Astrocyte (in vitro differentiated cells and primary cell): ENCODE measurements around the gene LILRB5. TPM values are rescaled to one million over a fixed set of nuclear protein-coding genes. Genes with fewer than 3 reads are reported as not detected.

ENCODE experiments used
- DNase-seq: peaks from one replicate; pipeline ENCODE4 v3.0.0-alpha.2; 2010; ENCODE audit warnings: low read depth
- FAIRE-seq: peaks from 2 replicates; lab custom pipeline; 2011; peaks lifted over from hg19 to GRCh38; lab: Jason Lieb, UNC
- H2AFZ ChIP-seq: 2 replicates; pipeline ENCODE4 v1.6.0; 2012; ENCODE audit warnings: low read depth, low read length, inconsistent platforms
- H3K27ac ChIP-seq: 2 replicates; pipeline ENCODE4 v1.5.1; 2011; ENCODE audit warnings: low read depth, low read length, inconsistent platforms
- H3K27me3 ChIP-seq: 2 replicates; pipeline ENCODE4 v1.6.0; 2011; ENCODE audit warnings: low read length, inconsistent platforms; ENCODE audit not compliant: insufficient read depth
- H3K36me3 ChIP-seq: 2 replicates; pipeline ENCODE4 v1.5.1; 2011; ENCODE audit warnings: low read length, inconsistent platforms; ENCODE audit not compliant: insufficient read depth
- H3K4me1 ChIP-seq: 2 replicates; pipeline ENCODE4 v1.5.1; 2011; ENCODE audit warnings: low read length, inconsistent platforms; ENCODE audit not compliant: insufficient read depth
- H3K4me2 ChIP-seq: 2 replicates; pipeline ENCODE4 v1.6.0; 2012; ENCODE audit warnings: low read length, inconsistent platforms
- H3K4me3 ChIP-seq: 2 replicates; pipeline ENCODE4 v1.5.1; 2011; ENCODE audit warnings: low read depth, mild to moderate bottlenecking, low read length, inconsistent platforms; ENCODE audit not compliant: insufficient read depth
- H3K79me2 ChIP-seq: 2 replicates; pipeline ENCODE4 v1.6.0; 2012; ENCODE audit warnings: mild to moderate bottlenecking, low read length, inconsistent platforms; ENCODE audit not compliant: insufficient read depth
- H3K9ac ChIP-seq: 2 replicates; pipeline ENCODE4 v1.6.0; 2012; ENCODE audit warnings: mild to moderate bottlenecking, low read length, inconsistent platforms
- H3K9me3 ChIP-seq: 2 replicates; pipeline ENCODE4 v1.5.1; 2012; ENCODE audit warnings: low read depth, mild to moderate bottlenecking, low read length, inconsistent platforms; ENCODE audit not compliant: insufficient read depth
- H4K20me1 ChIP-seq: 2 replicates; pipeline ENCODE4 v1.6.0; 2012; ENCODE audit warnings: low read length, inconsistent platforms; ENCODE audit not compliant: insufficient read depth
- H3K27ac Mint-ChIP-seq: one replicate; pipeline ENCODE4 v1.8.0; 2021; ENCODE audit warnings: mild to moderate bottlenecking, mixed read lengths; ENCODE audit not compliant: unreplicated experiment
- H3K27me3 Mint-ChIP-seq: one replicate; pipeline ENCODE4 v1.8.0; 2021; ENCODE audit warnings: low read depth, mixed read lengths; ENCODE audit not compliant: unreplicated experiment
- H3K36me3 Mint-ChIP-seq: one replicate; pipeline ENCODE4 v1.8.0; 2021; ENCODE audit warnings: low read depth, mixed read lengths; ENCODE audit not compliant: unreplicated experiment
- H3K4me1 Mint-ChIP-seq: one replicate; pipeline ENCODE4 v1.8.0; 2021; ENCODE audit warnings: low read depth, mixed read lengths; ENCODE audit not compliant: unreplicated experiment
- H3K4me3 Mint-ChIP-seq: one replicate; pipeline ENCODE4 v1.8.0; 2021; ENCODE audit warnings: mild to moderate bottlenecking, moderate library complexity, mixed read lengths; ENCODE audit not compliant: unreplicated experiment
- H3K9me3 Mint-ChIP-seq: one replicate; pipeline ENCODE4 v1.8.0; 2021; ENCODE audit warnings: mild to moderate bottlenecking, mixed read lengths; ENCODE audit not compliant: unreplicated experiment
- CTCF ChIP-seq: IDR thresholded peaks from 2 replicates; pipeline ENCODE4 v1.5.1; 2011; ENCODE audit warnings: low read depth, mild to moderate bottlenecking, inconsistent platforms, low read length, moderate library complexity; ENCODE audit not compliant: insufficient read depth
- EZH2 ChIP-seq: IDR thresholded peaks from 2 replicates; pipeline ENCODE4 v1.6.1; 2012; ENCODE audit warnings: mild to moderate bottlenecking, low read length, inconsistent platforms; ENCODE audit not compliant: insufficient read depth
- total RNA-seq: library from RNA; stranded (reverse); gene quantifications from 2 replicates; pipeline ENCODE4 v1.2.1, GENCODE V29; 2021

Gene LILRB5
- total RNA-seq, 1 donor from 2014 or later, result not detected

GRCh38 chr19:54253331-54254194 is 3.5 kb downstream of the LILRB5 start:
- H3K27me3 Mint-ChIP-seq, result peaks cover 34% of the 10 kb centered on the region
- no peaks in the 10 kb centered on the region for H3K9me3 Mint-ChIP-seq
- no peak for DNase-seq
- Histone ChIP-seq H2AFZ (no peak overlapping the region), H3K9ac (no peak overlapping the region), H4K20me1 (no peaks in the 10 kb centered on the region), H3K4me2 (no peak overlapping the region), H3K4me1 (no peaks in the 10 kb centered on the region), H3K27ac (no peak overlapping the region), H3K4me3 (no peak overlapping the region), H3K36me3 (no peaks in the 10 kb centered on the region), H3K27me3 (no peaks in the 10 kb centered on the region), H3K9me3 (no peaks in the 10 kb centered on the region), H3K79me2 (no peaks in the 10 kb centered on the region)
- TF ChIP-seq EZH2 (no peak), CTCF (no peak)
- H3K27ac Mint-ChIP-seq, result no peak overlapping the region
- H3K36me3 Mint-ChIP-seq, result peaks cover 3% of the 10 kb centered on the region
- H3K4me1 Mint-ChIP-seq, result no peaks in the 10 kb centered on the region
- FAIRE-seq, result no peak
- H3K4me3 Mint-ChIP-seq, result no peak overlapping the region

GRCh38 chr19:54252845-54253244 is 4.2 kb downstream of the LILRB5 start:
- H3K27me3 ChIP-seq, result no peaks in the 10 kb centered on the region
- H3K79me2 ChIP-seq, result no peaks in the 10 kb centered on the region
- H3K9ac ChIP-seq, result no peak overlapping the region
- no peaks in the 10 kb centered on the region for H3K36me3 ChIP-seq
- no peak for DNase-seq
- no peak overlapping the region for H3K4me3 ChIP-seq
- H3K9me3 ChIP-seq, result no peaks in the 10 kb centered on the region
- no peak overlapping the region for H3K27ac Mint-ChIP-seq
- peaks cover 33% of the 10 kb centered on the region for H3K27me3 Mint-ChIP-seq
- peaks cover 5% of the 10 kb centered on the region for H3K4me1 Mint-ChIP-seq
- H3K9me3 Mint-ChIP-seq, result no peaks in the 10 kb centered on the region
- H3K4me1 ChIP-seq, result no peaks in the 10 kb centered on the region
- no peak overlapping the region for H3K27ac ChIP-seq
- H4K20me1 ChIP-seq, result no peaks in the 10 kb centered on the region
- no peak overlapping the region for H3K4me2 ChIP-seq
- TF ChIP-seq CTCF, result no peak
- no peak for TF ChIP-seq EZH2
- H3K4me3 Mint-ChIP-seq, result no peak overlapping the region
- H3K36me3 Mint-ChIP-seq, result peaks cover 3% of the 10 kb centered on the region
- no peak for FAIRE-seq
- no peak overlapping the region for H2AFZ ChIP-seq

GRCh38 chr19:54252243-54252642 is 4.8 kb downstream of the LILRB5 start:
- no peak overlapping the region for H2AFZ ChIP-seq
- peaks cover 3% of the 10 kb centered on the region for H3K36me3 Mint-ChIP-seq
- no peaks in the 10 kb centered on the region for H3K27me3 ChIP-seq
- TF ChIP-seq EZH2 (no peak), CTCF (no peak)
- DNase-seq, result no peak
- no peaks in the 10 kb centered on the region for H3K36me3 ChIP-seq
- peaks cover 27% of the 10 kb centered on the region for H3K27me3 Mint-ChIP-seq
- no peak overlapping the region for H3K4me2 ChIP-seq
- no peaks in the 10 kb centered on the region for H3K79me2 ChIP-seq
- H3K27ac Mint-ChIP-seq, result no peak overlapping the region
- no peak for FAIRE-seq
- no peaks in the 10 kb centered on the region for H4K20me1 ChIP-seq
- no peaks in the 10 kb centered on the region for H3K9me3 ChIP-seq
- H3K4me1 ChIP-seq, result no peaks in the 10 kb centered on the region
- H3K9me3 Mint-ChIP-seq, result no peaks in the 10 kb centered on the region
- H3K27ac ChIP-seq, result no peak overlapping the region
- H3K9ac ChIP-seq, result no peak overlapping the region
- peaks cover 9% of the 10 kb centered on the region for H3K4me1 Mint-ChIP-seq
- no peak overlapping the region for H3K4me3 Mint-ChIP-seq
- no peak overlapping the region for H3K4me3 ChIP-seq
